ENCODE data around the gene PSMB8.

PSMB8 gene

DNA sequence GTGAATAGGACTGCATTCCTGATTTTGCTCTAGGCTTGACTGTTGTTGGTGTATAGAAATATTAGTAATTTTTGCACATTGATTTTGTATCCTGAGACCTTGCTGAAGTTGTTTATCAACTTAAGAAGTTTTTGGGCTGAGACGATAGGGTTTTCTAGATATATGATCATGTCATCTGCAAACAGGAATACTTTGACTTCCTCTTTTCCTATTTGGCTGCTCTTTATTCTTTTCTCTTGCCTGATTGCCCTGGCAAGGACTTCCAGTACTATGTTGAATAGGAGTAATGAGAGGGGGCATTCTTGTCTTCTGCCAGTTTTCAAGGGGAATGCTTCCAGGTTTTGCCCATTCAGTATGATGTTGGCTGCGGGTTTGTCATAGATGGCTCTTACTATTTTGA, 40.4 kb downstream of the PSMB8 start:
- no peak for TF ChIP-seq CTCF (conservative IDR thresholded peaks at IDR 0.05; ENCODE audit: low read depth, low read length)

DNA sequence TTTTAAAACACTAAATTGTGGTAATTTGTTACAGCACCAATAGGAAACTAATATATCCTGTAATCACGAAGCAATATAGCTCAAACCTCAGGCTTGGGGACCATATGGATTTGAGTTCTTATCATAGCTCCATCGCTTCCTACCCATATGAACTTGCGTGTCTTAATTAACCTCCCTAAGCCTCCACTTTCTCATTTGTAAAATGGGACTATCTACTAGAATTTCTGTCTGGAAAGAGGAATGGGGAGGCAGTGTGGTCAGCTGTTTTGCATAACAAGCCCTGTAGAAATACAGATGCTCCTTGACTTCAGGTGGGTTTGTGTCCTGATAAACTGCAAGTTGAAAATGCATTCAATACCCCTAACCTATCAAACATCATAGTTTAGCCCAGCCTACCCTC, 44.1 kb downstream of the PSMB8 start:
- no peak for TF ChIP-seq CTCF (conservative IDR thresholded peaks at IDR 0.05; ENCODE audit: low read depth, low read length)
- no peak overlapping the region for H3K4me3 ChIP-seq (ENCODE audit: low read depth, low read length)
- no peak for DNase-seq (ENCODE audit: low read depth)

More for the DNA sequence above, 40.4 kb downstream of the PSMB8 start:
- DNase-seq (ENCODE audit: low read depth), result no peak
- H3K4me3 ChIP-seq (ENCODE audit: low read depth, low read length), result no peak overlapping the region

- no peak for TF ChIP-seq CTCF (conservative IDR thresholded peaks at IDR 0.05; ENCODE audit: low read depth, low read length)
- DNase-seq (ENCODE audit: low read depth), result no peak
- no peak overlapping the region for H3K4me3 ChIP-seq (ENCODE audit: low read depth, low read length)
Observed at GRCh38 chr6:32799168-32799567, 44.7 kb downstream of the PSMB8 start.

- peak; percentile 87 for TF ChIP-seq CTCF (conservative IDR thresholded peaks at IDR 0.05; ENCODE audit: low read depth, low read length)
- peak overlapping the region; percentile 23 for H3K4me3 ChIP-seq (ENCODE audit: low read depth, low read length)
- peak; percentile 71 for DNase-seq (ENCODE audit: low read depth)
Observed at GRCh38 chr6:32796848-32797776, 46.7 kb downstream of the PSMB8 start.

DNA sequence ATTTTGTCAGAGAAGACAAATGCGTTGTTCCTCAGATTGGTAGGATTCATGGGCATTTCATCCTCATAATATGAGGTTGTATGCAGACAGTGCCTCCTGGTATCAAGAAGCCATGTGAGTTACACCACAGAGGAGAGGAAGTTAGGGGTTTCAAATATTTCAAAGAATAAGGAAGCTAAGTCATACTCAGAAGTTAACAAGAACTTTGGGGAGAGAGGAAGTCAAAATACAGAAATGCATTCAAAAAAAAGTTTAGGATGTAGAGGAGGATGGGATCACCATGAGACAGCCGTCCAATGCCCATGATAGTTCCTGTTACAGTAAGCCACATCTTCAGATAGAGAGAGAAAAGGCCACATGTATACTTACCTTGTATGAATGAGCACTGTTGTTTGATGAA, 49.3 kb downstream of the PSMB8 start:
- TF ChIP-seq CTCF (conservative IDR thresholded peaks at IDR 0.05; ENCODE audit: low read depth, low read length), result no peak
- H3K4me3 ChIP-seq (ENCODE audit: low read depth, low read length), result no peak overlapping the region
- no peak for DNase-seq (ENCODE audit: low read depth)

- no peak for TF ChIP-seq CTCF (conservative IDR thresholded peaks at IDR 0.05; ENCODE audit: low read depth, low read length)
- H3K4me3 ChIP-seq (ENCODE audit: low read depth, low read length), result no peak overlapping the region
- no peak for DNase-seq (ENCODE audit: low read depth)
Observed at GRCh38 chr6:32792901-32793435, 50.9 kb downstream of the PSMB8 start.
